ENCODE measurements around the gene PLS1. TPM values are rescaled to one million over a fixed set of nuclear protein-coding genes. Genes with fewer than 3 reads are reported as not detected.
"Not testable (repeated sequence)": the region's sequence is repeated elsewhere in the genome, so short reads cannot be mapped to it uniquely, and the experiment has no call there.

Gene PLS1
- total RNA-seq, 1 donor from 2014 or later, result 14.2 TPM

DNA sequence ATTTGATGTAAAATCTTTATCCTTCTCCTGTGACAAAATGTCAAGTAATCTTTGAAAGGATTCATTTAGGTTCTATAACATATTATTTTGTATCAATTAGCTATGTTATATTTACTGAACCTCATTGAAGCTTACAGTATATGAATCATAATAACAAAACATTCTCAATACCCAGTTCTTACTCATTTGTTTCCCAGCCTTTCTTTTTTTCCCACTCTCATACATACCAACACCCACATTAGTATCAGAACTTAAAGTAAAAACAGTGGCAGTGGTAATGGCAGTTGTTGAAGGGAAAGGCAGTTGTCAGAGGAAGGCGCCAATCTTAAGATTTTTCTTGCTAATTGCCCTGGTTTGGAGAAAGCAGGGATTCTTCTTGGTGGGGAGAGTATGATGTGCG is 94.4 kb downstream of the PLS1 start:
- ATAC-seq (no peak), DNase-seq (ENCODE audit: low spot score) (no peak)

DNA sequence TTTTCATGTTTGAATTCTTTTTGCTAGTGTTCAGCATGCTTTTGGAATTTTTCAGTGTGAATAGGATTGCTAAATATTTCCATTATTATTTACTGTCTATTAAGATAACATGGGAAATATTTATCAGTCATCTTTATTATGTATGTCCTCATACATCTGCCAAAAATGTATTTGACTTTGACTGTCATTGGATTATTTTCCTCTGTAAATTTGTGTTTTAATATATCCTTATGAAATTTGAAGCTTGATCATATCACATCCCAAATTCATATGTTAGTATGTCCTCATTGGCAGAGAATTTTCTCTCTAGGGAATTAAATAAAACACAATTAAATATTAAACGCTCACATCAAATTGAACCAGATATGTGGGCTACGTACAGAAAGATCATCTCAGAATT is 95.3 kb downstream of the PLS1 start:
- ATAC-seq, result no peak
- DNase-seq (ENCODE audit: low spot score), result no peak

DNA sequence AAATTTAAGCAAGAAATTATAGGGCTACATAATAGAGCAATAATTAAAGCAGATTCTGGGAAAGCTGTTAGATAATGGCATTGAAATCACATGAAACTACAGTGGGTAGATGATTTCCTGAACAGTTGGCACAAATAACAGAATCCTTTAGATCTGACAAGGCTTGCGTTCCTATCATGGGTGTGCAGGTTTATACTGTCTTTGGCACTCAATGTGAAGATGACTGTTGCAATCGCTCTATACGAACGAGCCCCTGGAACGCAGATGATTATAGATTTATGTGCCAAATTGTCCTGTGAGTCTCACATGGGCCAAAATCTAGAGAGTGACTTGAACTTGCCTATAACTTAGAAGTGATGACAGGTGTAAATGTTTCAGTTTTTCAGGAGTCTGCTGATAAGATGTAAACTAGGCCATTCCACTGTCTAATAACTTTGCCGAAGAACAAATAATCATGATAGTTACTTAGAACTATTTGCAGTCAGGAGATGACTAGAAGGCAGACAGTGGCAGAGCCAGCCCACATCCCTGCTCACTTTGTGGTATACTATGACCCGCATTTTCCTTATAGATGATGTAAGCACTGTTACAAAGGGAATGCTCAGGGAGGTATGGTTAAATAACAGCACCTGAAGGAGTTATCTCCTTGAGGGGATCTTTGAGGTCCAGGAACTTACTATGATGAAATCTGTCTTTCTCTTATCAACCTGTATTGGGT is 97.1 kb downstream of the PLS1 start:
- no peak for ATAC-seq
- DNase-seq (ENCODE audit: low spot score), result no peak

DNA sequence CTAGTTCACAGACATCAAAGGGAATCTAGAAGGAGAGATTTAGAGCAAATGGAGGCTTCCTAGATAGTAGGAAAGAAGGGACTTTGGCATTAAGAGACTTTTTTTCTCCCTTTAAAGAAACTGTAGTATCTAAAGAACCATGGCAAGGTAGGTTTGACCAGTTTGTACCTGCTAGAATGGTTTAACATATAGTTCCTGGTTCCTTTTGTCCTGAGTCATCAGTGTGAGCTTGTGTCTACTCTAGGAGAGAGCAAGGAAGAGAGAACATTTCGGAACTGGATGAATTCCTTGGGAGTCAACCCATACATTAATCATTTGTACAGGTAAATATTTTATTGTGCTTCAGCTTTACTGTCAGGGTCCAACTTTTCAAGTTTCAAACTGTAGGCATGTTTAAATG is 98.0 kb downstream of the PLS1 start:
- no peak for ATAC-seq
- DNase-seq (ENCODE audit: low spot score), result no peak

DNA sequence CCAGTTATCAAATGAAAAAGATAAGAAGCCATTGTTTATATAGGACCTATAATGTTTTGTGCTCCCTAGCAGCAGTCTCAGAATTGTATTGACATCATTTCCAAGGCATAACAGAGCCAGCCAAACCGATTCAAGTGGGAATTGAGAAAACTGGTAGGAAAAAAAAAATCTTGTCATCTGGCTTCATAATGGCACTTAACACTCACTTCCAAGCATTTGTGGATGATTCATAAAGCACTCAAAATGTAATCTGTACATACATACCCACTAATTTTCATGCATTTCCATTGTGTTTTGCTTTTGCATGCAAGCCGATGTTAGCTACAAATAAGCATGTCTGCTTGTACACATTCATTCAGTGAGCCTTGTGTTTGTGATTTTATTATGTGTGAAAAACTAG is 109.0 kb downstream of the PLS1 start:
- no peak for ATAC-seq

DNA sequence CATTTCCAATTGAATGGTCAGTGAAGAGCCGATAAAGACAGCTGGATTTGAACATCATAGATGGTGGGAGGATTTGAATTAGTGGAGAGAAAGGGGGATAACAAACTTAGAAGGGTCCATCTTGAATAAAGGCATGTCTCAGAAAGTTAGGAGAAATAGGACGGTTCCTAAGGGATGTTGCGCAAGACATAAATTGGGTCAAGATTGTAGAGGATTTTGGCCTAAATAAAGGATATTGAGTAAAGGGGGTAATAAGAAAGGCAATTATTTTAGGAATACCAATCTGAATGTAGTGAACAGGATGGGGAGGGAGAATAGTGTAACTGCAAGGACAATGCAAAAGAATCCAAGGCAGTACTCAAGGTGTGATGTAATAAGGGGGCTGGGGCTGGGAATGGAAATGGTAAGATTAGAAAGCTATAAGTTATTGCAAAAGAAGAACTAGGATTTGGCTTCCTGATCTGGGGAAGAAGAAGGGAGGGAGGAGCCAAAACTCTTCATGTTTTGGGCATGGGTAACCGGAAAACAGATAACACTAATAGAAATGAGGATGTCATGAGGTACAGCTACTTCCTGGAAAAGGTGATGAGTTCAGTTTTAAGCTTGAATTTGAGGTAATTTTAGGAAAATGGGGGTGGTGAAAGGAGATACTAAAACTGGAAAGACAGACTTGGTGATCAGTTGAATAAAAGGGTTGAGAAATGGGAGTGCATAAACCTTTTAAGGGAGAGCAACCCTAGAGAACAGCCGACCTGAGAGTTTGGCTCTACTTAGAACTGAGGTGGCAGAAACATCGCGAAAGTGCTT is 110.3 kb downstream of the PLS1 start:
- ATAC-seq, result no peak
- DNase-seq (ENCODE audit: low spot score), result no peak

More for the DNA sequence above, 109.0 kb downstream of the PLS1 start:
- DNase-seq (ENCODE audit: low spot score), result no peak

DNA sequence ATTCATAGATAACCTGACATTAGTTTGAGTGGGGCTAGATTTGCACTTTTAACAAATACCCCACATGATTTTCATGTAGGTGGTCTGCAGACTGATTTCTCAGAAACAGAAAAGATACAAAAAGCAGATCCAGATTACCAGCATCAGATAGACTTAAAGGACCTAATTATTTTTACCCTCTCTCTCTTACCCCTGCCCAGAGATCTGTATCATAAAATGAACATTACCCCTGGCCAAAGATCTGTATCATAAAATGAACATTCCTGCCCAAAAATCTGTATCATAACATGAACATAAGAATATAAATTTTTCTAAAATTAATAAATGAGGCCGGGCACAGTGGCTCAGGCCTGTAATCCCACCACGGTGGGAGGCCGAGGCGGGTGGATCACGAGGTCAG is 113.0 kb downstream of the PLS1 start:
- no peak for ATAC-seq
- DNase-seq (ENCODE audit: low spot score), result no peak

DNA sequence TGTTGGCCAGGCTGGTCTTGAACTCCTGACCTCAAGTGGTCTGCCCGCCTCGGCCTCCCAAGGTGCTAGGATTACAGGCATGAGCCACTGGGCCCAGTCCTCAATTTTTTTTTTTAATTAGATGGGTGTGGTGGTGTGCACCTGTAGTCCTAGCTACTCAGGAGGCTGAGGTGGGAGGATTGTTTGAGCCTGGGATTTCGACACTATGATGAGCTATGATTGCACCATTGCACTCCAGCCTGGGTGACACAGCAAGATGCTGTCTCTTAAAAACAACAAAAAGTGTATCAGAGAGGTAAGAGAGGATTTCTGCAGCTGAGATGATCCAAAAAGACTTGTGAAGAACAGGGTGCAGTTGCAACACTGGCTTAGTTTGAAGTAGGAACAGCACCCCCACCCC is 118.7 kb downstream of the PLS1 start:
- ATAC-seq; DNase-seq (ENCODE audit: low spot score): not testable (repeated sequence)

DNA sequence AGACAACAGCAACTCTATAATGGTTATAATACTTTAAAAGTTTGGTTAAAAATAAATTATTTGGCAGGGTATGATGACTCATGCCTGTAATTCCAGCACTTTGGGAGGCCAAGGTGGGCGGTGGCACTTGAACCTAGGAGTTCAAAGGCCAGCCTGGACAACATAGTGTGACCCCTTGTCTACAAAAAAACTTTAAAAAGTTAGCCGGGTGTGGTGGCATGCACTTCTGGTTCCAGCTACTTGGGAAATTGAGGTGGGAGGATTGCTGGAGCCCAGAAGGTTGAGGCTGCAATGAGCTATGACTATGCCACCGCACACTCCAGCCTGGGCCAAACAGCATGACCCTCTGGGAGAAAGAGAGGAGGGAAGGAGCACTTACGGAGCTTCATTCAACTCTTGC is 119.9 kb downstream of the PLS1 start:
- DNase-seq (ENCODE audit: low spot score), result no peak
- ATAC-seq, result no peak

DNA sequence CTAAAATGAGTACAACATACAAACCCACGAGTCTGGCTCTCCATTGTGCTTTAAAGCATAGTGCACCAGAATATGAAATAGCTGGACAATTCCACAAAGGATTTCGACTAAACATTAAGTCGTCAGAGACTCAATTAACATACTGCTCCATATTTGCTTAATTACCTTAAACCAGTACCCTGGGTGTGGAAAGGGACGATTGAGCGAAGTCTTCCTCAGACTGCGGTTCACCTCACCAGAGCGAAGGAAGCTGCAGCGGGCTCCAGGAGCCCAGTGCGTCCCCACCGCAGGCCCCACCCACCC is 127.4 kb downstream of the PLS1 start:
- no peak for ATAC-seq
- no peak for DNase-seq (ENCODE audit: low spot score)

DNA sequence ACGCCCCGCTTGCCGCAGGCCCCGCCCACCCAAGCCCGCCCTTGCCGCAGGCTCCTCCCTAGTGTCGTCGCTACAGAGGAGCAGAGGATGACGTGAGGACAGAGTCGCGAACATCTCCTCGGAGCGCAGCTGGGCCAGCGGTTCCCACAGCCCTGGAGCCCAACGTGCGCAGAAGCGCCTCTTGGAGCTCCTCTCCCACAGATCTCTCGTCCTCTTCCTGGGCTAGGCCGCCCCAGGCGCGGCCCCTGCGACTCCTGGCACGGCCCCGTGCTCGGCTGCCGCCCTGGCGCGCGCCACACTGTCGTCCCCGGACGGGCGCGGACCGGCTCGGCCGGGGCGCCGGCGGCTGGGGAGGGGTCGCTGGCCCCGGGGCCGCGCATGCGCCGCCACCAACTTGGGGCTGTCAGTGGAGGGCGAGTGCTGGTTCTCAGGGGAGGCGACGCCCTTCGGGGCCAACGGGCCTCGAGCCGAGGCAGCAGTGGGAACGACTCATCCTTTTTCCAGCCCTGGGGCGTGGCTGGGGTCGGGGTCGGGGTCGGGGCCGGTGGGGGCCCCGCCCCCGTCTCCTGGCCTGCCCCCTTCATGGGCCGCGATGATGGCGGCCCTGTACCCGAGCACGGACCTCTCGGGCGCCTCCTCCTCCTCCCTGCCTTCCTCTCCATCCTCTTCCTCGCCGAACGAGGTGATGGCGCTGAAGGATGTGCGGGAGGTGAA is 127.9 kb downstream of the PLS1 start, which contains the start of gene TRPC1:
TSS of gene TRPC1 (plus strand) at position 67 of the 714 bp plus-strand sequence. CDS start at position 593, 526 bp downstream.
- ATAC-seq (peak; percentile 93), DNase-seq (ENCODE audit: low spot score) (peak; percentile 60)

DNA sequence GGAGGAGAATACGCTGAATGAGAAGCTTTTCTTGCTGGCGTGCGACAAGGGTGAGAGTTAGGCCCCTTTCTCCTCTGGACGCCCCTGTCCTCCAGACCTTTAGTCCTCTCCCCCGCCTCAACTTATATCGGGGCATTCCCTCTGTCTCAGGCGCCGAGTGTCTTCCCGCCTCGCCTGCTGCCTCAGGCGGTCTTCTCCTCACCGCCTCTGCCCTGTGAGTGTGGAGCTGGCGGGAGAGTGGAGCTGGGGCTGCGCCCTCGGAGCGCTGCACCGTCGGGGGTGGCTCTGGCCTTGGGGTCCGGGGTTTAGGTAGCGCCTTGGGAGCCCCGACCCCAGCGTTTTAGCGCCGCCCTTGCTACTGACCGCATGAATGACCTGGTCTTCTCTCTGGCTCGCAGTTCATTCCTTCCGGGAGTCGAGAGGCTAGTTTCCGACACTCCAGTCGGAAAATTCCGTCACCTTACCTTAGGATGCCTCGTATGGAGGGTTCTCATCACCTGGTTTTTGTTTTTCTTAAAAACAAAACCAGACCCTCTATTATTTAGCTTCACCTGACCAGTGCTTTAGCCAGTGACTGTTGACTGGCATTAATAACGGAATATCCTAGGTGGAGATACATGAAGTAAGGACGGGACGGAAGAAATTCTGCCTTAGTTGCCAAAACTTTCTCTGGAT is 128.6 kb downstream of the PLS1 start:
- DNase-seq (ENCODE audit: low spot score), result no peak

DNA sequence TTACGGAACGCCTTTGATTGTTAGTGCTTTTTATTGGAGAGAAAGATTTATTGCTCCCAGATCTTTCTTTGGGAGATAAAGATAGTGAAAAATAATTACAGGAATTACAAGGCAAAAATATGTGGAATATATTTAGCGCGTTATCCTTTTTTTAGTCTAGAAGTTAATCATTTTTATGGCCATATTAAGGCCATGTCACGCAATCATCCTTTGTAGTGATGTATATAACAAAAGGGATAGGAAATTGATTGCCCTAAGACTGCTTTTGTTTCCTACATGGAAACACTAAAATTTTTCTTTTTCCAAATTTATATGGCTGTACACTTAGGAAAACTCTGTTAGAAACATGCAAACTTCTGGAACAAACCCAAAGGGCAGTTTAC is 129.2 kb downstream of the PLS1 start:
- no peak for ATAC-seq
- no peak for DNase-seq (ENCODE audit: low spot score)

More for the DNA sequence above, 128.6 kb downstream of the PLS1 start:
- ATAC-seq, result peak; percentile 35

DNA sequence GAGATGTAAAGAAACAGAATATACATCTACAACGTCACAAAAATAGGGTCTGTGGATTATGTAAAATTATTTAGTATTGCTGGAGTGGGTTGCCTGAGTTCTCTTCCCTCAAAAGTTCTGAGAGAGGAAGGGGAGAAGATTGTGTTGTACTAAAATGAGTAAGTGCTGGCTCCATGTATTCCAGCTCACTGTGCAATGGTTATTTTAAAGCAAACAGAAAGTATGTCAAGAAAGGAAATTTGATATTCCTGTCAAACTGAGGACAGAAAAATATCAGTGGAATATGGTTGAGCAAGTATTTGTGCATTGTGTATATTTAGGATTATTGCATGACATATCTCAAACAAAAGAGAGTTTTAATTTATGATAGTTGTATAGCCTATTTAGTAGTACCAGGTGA is 129.8 kb downstream of the PLS1 start:
- ATAC-seq (no peak), DNase-seq (ENCODE audit: low spot score) (no peak)

DNA sequence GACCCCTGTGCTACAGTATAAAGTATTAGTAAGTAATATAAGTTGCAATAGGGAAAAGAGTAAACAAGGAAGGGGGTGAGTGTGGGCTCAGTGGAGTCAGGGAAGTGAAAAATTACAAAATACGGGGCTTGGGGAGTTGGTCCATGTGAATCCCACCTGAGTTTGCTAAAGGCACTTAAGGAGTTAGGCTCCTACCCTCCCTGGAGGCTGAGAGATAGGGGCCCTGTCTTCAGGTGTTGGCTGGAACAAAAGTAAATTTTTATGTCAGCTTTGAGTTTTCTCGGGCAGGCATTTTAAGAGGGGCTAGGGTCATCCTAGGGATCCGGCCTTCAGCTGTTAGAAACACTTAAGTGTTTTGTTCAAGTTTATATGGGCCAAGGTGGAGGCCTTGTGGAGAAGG is 135.9 kb downstream of the PLS1 start:
- ATAC-seq (no peak), DNase-seq (ENCODE audit: low spot score) (no peak)

DNA sequence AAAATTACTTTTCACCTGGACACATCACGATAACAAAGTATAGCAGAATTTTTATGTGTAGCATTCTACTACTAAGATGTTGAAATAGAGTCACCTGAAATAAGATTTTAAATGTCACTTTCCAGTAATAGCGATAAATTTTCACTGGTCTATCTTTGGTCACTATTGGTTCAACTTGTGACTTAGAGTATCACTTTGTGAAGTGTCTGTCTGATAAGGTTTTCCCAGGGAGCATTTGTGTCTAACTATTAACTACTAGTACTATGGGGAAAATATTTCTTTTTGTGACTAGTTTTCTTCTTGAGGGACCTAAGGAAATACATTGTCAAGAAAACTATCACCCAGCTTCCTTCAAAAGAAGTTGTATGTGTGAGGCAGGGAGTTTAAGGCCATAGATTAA is 138.6 kb downstream of the PLS1 start:
- no peak for DNase-seq (ENCODE audit: low spot score)
- no peak for ATAC-seq

DNA sequence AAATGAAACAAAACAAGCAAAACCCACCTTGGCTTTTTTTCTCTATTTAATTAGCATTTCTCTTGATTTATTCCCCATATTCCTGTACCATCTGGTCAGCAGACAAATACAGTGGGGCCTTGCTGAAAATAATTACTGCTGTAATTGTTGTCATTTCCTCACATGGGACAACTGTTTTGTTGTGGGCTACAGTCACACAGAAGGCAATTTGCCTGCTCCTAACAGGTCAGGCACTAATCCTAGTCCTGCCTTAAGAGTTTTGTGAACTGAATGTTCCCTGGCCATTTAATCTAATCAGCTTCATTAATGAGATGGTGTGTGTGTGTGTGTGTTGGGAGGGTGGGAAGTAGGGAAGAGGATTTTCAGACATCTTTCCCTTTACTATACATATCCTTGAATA is 139.3 kb downstream of the PLS1 start:
- no peak for DNase-seq (ENCODE audit: low spot score)

DNA sequence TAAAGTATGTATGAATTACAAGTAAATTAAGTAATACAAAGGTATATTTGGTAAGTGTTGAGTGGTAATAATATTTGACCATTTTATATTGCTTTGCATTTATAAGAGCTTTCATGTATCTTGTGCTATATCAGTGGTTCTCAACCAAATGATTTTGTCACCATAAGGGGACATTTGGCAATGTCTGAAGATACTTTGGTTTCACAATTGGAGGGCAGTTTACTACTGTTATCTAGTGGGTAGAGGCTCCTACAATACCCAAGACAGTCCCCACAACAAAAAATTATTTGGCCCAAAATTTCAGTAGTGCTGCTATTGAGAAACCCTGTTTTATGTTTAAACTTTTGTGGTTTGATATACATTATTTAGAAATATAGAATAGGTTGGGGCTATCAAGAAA is 142.2 kb downstream of the PLS1 start:
- ATAC-seq, result no peak

More for the DNA sequence above, 139.3 kb downstream of the PLS1 start:
- no peak for ATAC-seq

DNA sequence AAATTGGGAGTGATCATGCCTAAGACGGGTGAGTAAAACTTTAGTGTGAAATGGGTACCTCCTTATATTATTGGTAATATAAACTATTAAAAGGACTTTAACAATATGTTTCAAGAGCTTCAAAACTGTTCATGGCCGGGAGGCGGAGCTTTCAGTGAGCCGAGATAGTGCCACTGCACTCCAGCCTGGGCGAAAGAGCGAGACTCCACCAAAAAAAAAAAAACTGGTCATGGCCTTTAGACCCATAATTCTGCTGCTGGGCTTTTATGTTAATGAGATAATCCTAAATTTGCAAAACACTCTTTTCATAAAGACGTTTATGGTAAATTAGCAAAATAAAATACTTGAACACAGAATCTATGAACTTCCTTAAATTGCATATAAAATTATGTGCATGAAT is 150.5 kb downstream of the PLS1 start:
- DNase-seq (ENCODE audit: low spot score) (no peak), ATAC-seq (no peak)

More for the DNA sequence above, 142.2 kb downstream of the PLS1 start:
- DNase-seq (ENCODE audit: low spot score), result no peak

DNA sequence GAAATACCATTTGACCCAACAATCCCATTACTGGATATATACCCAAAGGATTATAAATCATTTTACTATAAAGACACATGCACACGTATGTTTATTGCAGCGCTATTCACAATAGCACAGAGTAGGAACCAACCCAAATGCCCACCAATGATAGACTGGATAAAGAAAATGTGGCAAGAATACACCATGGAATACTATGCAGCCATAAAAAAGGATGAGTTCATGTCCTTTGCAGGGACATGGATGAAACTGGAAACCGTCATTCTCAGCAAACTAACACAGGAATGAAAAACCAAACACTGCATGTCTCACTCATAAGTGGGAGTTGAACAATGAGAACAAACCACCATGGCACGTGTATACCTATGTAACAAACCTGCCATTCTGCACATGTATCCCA is 154.3 kb downstream of the PLS1 start:
- DNase-seq (ENCODE audit: low spot score); ATAC-seq: not testable (repeated sequence)

DNA sequence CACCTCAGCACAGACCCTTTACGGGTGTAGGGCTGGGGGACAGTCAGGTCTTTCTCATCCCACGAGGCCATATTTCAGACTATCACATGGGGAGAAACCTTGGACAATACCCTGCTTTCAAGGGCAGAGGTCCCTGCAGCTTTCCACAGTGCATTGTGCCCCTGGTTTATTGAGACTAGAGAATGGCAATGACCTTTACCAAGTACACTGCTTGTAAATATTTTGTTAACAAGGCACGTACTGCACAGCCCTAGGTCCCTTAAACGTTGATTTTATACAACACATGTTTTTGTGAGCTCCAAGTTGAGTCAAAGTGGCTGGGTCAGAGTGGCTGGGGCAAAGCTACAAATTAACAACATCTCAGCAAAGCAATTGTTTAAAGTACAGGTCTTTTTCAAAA is 156.4 kb downstream of the PLS1 start:
- ATAC-seq; DNase-seq (ENCODE audit: low spot score): not testable (repeated sequence)
